ENCODE data around the gene NEAT1.

NEAT1 gene

GRCh38 chr11:65422633-65423515 lies at the start of gene NEAT1:
NEAT1 (plus strand) TSS chr11:65422798.
- peak; percentile 97 for DNase-seq (ENCODE audit: low spot score)

GRCh38 chr11:65373839-65374580 lies 48.6 kb upstream of the NEAT1 start:
- no peak for DNase-seq (ENCODE audit: low spot score)

GRCh38 chr11:65375012-65375411 lies 47.6 kb upstream of the NEAT1 start:
- DNase-seq (ENCODE audit: low spot score): no peak

GRCh38 chr11:65376138-65376713 lies 46.4 kb upstream of the NEAT1 start:
- no peak for DNase-seq (ENCODE audit: low spot score)

GRCh38 chr11:65377036-65377435 lies 45.6 kb upstream of the NEAT1 start:
- DNase-seq (ENCODE audit: low spot score): no peak

GRCh38 chr11:65377777-65378176 lies 44.8 kb upstream of the NEAT1 start:
- DNase-seq (ENCODE audit: low spot score): no peak

GRCh38 chr11:65378208-65378927 lies 44.2 kb upstream of the NEAT1 start:
- DNase-seq (ENCODE audit: low spot score): no peak

- DNase-seq (ENCODE audit: low spot score): no peak
Observed at GRCh38 chr11:65378928-65379638, 43.5 kb upstream of the NEAT1 start.

- no peak for DNase-seq (ENCODE audit: low spot score)
Observed at GRCh38 chr11:65379698-65380459, 42.7 kb upstream of the NEAT1 start.

- no peak for DNase-seq (ENCODE audit: low spot score)
Observed at GRCh38 chr11:65380460-65381119, 42.0 kb upstream of the NEAT1 start.

- DNase-seq (ENCODE audit: low spot score): no peak
Observed at GRCh38 chr11:65381716-65382032, 40.9 kb upstream of the NEAT1 start.

- DNase-seq (ENCODE audit: low spot score): peak; percentile 97
Observed at GRCh38 chr11:65382033-65382803, 40.4 kb upstream of the NEAT1 start, which contains the start of gene SLC25A45. SLC25A45 (minus strand) TSS chr11:65382646; CDS start chr11:65381951, 695 bp downstream.

GRCh38 chr11:65382804-65383368 lies 39.7 kb upstream of the NEAT1 start:
- DNase-seq (ENCODE audit: low spot score): no peak

GRCh38 chr11:65383778-65384177 lies 38.8 kb upstream of the NEAT1 start:
- DNase-seq (ENCODE audit: low spot score): no peak

- DNase-seq (ENCODE audit: low spot score): peak; percentile 33
Observed at GRCh38 chr11:65384301-65384889, 38.2 kb upstream of the NEAT1 start.

GRCh38 chr11:65386307-65387140 lies 36.1 kb upstream of the NEAT1 start, which contains the start of gene FRMD8:
FRMD8 (plus strand) TSS chr11:65386637; CDS start chr11:65387037, 400 bp downstream.
- peak; percentile 89 for DNase-seq (ENCODE audit: low spot score)

GRCh38 chr11:65388731-65389130 lies 33.9 kb upstream of the NEAT1 start:
- DNase-seq (ENCODE audit: low spot score): no peak
